ENCODE results near the gene OR10K1.

Gene OR10K1

DNA sequence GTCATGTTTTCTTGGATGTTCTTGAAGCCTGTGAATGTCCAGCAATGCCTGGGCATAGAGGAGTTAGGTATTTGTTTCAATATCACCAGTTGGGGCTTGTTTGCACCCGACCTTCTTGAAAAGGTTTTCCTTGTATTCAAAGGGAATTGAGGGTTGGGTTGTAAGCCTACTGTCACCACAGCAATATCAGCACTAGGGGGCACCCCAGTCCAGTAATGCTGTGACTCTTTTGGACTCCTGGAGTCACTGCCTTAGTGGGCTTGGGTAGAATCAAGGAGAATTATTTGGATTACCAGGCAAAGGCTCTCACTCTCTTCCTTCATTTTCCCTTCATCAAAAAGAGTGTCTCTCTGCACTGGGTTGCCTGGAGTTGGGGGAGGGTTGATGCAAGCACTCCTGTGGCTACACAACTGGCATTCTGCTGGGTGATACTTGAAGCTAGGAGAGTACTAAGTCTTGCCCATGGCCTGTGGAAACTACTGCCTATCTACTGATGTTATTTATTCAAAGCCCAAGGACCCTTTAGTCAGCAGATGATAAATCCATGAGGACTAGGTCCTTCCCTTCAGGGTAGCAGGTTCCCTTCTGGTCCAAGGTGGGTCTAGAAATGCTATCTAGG is 44.8 kb downstream of the OR10K1 start:
- Histone ChIP-seq H3K27me3 (ENCODE audit: insufficient read depth, low read depth) (no peaks in the 10 kb centered on the region), H3K9ac (no peak overlapping the region), H4K20me1 (ENCODE audit: insufficient read depth) (no peaks in the 10 kb centered on the region), H3K36me3 (ENCODE audit: insufficient read depth) (no peaks in the 10 kb centered on the region), H3K4me1 (ENCODE audit: low read depth, poor library complexity, severe bottlenecking) (no peaks in the 10 kb centered on the region), H2AFZ (ENCODE audit: low read depth) (no peak overlapping the region), H3K27ac (no peak overlapping the region), H3K4me3 (IDR thresholded peaks at IDR 0.05; ENCODE audit: insufficient read depth, low read depth, low read length) (no peak overlapping the region), H3K4me2 (no peak overlapping the region), H3K79me2 (ENCODE audit: insufficient read depth, low read depth) (no peaks in the 10 kb centered on the region)
- TF ChIP-seq, protein P1, sequence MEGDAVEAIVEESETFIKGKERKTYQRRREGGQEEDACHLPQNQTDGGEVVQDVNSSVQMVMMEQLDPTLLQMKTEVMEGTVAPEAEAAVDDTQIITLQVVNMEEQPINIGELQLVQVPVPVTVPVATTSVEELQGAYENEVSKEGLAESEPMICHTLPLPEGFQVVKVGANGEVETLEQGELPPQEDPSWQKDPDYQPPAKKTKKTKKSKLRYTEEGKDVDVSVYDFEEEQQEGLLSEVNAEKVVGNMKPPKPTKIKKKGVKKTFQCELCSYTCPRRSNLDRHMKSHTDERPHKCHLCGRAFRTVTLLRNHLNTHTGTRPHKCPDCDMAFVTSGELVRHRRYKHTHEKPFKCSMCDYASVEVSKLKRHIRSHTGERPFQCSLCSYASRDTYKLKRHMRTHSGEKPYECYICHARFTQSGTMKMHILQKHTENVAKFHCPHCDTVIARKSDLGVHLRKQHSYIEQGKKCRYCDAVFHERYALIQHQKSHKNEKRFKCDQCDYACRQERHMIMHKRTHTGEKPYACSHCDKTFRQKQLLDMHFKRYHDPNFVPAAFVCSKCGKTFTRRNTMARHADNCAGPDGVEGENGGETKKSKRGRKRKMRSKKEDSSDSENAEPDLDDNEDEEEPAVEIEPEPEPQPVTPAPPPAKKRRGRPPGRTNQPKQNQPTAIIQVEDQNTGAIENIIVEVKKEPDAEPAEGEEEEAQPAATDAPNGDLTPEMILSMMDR (conservative IDR thresholded peaks at IDR 0.05; ENCODE audit: low read depth, low read length) = peak; percentile 89

- H3K4me2 ChIP-seq = no peak overlapping the region
- H3K9ac ChIP-seq = no peak overlapping the region
- H4K20me1 ChIP-seq (ENCODE audit: insufficient read depth) = no peaks in the 10 kb centered on the region
- H2AFZ ChIP-seq (ENCODE audit: low read depth) = no peak overlapping the region
- H3K79me2 ChIP-seq (ENCODE audit: insufficient read depth, low read depth) = no peaks in the 10 kb centered on the region
- H3K4me1 ChIP-seq (ENCODE audit: low read depth, poor library complexity, severe bottlenecking) = no peaks in the 10 kb centered on the region
- no peak overlapping the region for H3K4me3 ChIP-seq (IDR thresholded peaks at IDR 0.05; ENCODE audit: insufficient read depth, low read depth, low read length)
- H3K27me3 ChIP-seq (ENCODE audit: insufficient read depth, low read depth) = no peaks in the 10 kb centered on the region
- TF ChIP-seq, protein P1 (conservative IDR thresholded peaks at IDR 0.05; ENCODE audit: low read depth, low read length) = no peak
- H3K27ac ChIP-seq = no peak overlapping the region
- H3K36me3 ChIP-seq (ENCODE audit: insufficient read depth) = no peaks in the 10 kb centered on the region
Measured at GRCh38 chr1:158507511-158507910, 45.9 kb downstream of the OR10K1 start.

GRCh38 chr1:158509471-158510156 is 48.0 kb downstream of the OR10K1 start:
- TF ChIP-seq, protein P1 (conservative IDR thresholded peaks at IDR 0.05; ENCODE audit: low read depth, low read length) = no peak
- Histone ChIP-seq H3K4me1 (ENCODE audit: low read depth, poor library complexity, severe bottlenecking) (no peaks in the 10 kb centered on the region), H3K4me2 (no peak overlapping the region), H3K9ac (no peak overlapping the region), H4K20me1 (ENCODE audit: insufficient read depth) (no peaks in the 10 kb centered on the region), H3K27me3 (ENCODE audit: insufficient read depth, low read depth) (no peaks in the 10 kb centered on the region), H3K36me3 (ENCODE audit: insufficient read depth) (no peaks in the 10 kb centered on the region), H2AFZ (ENCODE audit: low read depth) (no peak overlapping the region), H3K79me2 (ENCODE audit: insufficient read depth, low read depth) (no peaks in the 10 kb centered on the region), H3K27ac (no peak overlapping the region), H3K4me3 (IDR thresholded peaks at IDR 0.05; ENCODE audit: insufficient read depth, low read depth, low read length) (no peak overlapping the region)

DNA sequence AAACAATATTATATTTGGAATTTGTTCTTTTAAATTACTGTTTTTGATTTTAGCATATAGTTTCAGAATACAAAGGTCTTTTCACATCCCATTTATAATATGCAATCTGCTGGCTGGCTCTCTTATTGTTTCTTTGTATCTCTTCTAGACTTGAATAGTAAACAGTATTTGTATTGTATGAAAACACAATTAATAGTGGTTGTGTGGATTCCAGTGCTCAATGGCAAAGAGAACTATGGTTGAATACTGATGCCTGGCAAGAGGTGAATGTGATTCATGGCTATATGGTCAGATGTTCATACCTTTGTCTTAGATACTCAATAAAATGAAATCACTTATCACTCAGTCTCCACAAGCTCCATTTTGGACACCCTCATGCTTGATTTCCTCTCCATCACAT is 55.3 kb downstream of the OR10K1 start:
- Histone ChIP-seq H3K4me2 (no peak overlapping the region), H2AFZ (ENCODE audit: low read depth) (no peak overlapping the region), H3K4me1 (ENCODE audit: low read depth, poor library complexity, severe bottlenecking) (no peaks in the 10 kb centered on the region), H3K27ac (no peak overlapping the region), H3K4me3 (IDR thresholded peaks at IDR 0.05; ENCODE audit: insufficient read depth, low read depth, low read length) (no peak overlapping the region), H3K79me2 (ENCODE audit: insufficient read depth, low read depth) (no peaks in the 10 kb centered on the region), H3K27me3 (ENCODE audit: insufficient read depth, low read depth) (no peaks in the 10 kb centered on the region), H3K36me3 (ENCODE audit: insufficient read depth) (no peaks in the 10 kb centered on the region), H4K20me1 (ENCODE audit: insufficient read depth) (no peaks in the 10 kb centered on the region), H3K9ac (no peak overlapping the region)
- TF ChIP-seq, protein P1 (conservative IDR thresholded peaks at IDR 0.05; ENCODE audit: low read depth, low read length) = no peak
